ENCODE results near the gene ADCY5.

Gene ADCY5

GRCh38 chr3:123457841-123458240 lies 9.0 kb upstream of the ADCY5 start:
- DNase-seq, result no peak

DNA sequence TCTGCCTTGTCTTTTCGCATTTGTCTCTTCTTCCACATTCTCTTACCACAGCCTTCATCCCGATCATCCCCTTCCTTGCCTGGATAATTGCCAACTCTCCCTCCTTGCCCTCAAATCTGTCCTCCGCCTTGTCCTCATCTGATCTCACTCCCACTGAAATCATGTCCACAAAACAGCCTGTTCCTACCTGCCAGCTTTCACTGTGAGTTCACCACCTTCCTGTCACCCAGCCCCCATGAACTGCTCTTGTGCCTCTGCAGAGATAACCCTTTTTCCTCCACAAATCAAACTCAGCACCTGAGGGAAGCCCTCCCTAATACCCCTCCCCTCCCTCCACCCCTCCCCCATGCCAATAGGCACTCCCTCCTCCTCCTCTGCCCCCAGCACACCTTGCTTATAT lies 4.8 kb upstream of the ADCY5 start:
- DNase-seq, result no peak

- no peak for DNase-seq
Measured at GRCh38 chr3:123451186-123451585, 2.3 kb upstream of the ADCY5 start.

DNA sequence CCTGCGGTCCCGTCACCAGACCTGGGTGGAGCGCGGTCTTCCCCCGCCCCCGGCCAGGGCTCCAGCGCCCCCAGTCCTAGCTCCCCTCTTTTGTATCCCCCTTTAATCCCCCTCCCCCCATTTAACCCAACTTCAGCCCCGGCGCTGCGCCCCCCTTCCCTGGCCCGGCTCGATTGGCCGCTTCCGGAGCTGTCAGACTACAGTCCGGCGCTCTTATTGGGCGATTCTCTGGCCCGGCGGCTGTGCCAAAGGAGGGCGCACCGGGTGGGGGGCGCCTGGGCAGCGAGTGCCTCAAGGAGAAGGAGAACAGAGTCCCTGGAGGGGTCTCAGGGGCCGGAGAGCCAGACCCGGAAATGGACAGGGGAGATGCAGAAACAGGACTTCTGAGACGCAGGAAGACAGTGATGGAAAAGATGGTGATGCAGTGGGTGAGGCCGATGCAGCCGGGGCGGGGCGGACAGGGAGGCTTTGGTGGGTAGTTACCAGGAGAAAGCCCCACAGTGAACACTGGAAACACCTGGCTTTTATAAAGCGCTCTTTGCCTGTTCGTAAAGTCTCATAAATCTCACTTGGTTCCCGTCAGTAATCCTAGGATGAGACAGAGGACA lies 1.2 kb upstream of the ADCY5 start:
- DNase-seq, result no peak

DNA sequence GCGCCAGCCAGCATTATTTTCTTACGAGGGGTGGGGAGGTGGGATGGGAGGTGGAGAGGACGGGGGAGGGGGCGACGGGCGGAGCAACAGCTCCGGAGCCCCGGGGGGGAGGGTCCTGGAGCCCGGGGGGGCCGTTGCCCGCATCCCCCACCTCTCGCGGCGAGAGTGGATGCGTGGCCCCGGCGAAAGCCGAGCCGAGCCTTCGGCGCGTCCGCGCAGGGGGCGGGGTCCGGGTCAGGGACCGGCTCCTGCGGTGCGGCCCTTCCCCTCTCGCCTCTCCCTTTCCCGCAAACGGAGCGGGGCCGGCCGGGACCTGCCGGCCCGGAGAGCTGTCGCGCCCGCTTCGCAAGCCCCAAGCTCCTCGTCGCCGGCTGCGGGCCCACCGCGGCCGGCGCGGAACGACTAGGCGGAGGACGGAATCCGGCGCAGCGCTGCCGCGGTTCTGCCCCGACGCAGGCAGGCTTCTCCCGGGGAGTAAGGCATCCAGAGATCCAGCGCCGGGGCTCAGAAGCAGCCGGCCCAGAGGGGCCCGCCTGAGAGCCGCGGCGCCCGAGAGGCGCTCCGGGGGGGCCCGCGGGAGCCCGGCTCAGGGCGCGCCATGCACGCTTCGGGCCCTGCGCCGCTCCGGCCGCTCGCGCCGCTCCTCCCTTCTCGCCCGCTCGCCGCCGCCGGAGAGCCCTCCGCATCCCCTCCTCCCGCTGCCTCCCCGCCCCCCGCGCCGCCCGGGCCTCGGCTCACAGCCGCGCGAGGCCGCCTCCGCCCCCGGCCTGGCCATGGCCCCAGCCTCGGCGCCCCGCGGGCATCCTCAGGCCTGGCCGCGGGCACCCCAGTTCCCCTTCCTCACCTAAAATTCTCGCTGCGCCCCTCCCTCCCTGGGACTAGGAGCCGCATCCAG lies 459 bp upstream of the ADCY5 start:
- DNase-seq, result no peak

- peak in 1 of 2 donors; percentile 10 for DNase-seq
Measured at GRCh38 chr3:123447749-123448517, 957 bp downstream of the ADCY5 start.

DNA sequence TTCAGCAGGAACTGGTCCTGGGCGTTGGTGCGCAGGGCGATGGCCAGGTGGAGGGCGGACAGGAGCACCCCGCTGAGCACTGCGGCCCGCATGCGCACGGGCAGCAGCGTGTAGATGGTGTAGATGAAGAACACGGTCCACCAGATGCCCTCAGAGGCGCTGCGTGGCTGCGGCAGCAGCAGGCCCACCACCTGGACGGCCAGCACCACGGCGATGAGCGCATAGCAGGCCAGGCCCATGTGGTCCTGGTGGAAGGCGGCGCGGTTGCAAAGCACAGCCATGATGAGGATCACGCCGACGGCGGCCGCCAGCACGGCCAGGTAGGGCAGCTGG lies 1.5 kb downstream of the ADCY5 start:
- DNase-seq, result no peak

DNA sequence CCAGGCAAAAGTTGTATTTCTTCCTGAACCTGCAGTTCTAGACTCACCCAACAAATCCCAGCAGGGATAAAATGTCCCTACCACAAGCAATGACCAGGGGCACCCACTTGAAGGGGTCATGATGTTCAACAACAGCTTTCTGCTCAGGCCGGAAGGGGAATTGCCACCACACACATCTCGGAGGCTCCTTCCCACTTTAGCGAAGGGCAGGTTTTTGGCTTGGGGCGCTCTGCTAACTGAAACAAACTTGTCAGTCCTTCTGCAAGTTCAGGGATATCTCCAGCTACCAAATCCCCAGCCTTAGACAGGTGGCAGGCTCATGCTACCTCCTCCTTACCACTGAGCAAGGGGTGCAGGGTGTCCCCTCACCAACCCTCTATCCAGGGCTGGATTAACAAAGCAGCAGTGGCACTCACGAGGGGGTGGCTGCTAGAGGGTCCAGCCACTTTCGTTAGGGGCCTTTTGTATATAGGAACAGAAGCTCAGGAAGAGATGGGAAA lies 2.2 kb downstream of the ADCY5 start:
- no peak for DNase-seq

- DNase-seq, result no peak
Measured at GRCh38 chr3:123446210-123446609, 2.7 kb downstream of the ADCY5 start.

GRCh38 chr3:123445702-123446101 lies 3.2 kb downstream of the ADCY5 start:
- DNase-seq, result no peak

GRCh38 chr3:123444744-123445143 lies 4.1 kb downstream of the ADCY5 start:
- DNase-seq, result no peak

- no peak for DNase-seq
Measured at GRCh38 chr3:123444023-123444422, 4.9 kb downstream of the ADCY5 start.

DNA sequence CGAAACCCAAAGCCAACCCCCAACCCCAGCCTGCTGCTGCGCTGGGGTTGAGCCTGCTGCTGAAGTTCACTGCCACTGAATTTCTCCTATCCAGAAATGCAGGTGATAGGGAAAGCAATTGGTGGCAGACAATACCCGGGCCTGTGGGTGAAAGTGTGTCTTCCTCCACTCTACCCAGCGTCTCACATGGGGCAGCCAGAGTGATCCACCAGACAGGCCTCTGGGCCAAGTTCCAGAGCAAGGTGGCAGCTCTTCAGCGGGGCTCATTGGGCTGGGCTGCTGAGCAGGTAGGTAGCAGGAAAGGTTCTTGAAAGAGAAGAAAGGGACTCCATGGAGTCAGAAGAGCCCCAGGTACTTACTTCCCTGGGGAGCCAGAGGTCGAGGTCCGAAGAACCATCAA lies 6.0 kb downstream of the ADCY5 start:
- DNase-seq, result no peak

DNA sequence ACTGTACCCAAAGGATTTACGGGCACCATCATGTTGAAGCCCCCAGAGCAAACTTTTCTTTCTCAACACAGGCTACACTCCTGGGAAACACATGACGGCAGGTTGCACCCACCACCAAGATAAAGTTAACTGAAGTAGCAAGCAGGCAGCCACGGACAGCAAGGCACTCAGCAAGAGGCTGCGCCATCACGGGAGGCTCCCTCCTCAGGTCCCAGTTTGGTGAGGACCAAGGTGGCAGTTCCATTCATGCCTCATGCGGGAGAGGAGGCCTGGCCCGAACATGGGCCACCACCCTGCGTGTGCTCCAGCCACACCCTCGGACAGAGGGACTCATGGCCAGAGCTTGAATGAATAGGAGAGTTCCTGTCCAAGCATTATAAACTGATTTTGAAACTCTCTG lies 6.8 kb downstream of the ADCY5 start:
- DNase-seq, result no peak

DNA sequence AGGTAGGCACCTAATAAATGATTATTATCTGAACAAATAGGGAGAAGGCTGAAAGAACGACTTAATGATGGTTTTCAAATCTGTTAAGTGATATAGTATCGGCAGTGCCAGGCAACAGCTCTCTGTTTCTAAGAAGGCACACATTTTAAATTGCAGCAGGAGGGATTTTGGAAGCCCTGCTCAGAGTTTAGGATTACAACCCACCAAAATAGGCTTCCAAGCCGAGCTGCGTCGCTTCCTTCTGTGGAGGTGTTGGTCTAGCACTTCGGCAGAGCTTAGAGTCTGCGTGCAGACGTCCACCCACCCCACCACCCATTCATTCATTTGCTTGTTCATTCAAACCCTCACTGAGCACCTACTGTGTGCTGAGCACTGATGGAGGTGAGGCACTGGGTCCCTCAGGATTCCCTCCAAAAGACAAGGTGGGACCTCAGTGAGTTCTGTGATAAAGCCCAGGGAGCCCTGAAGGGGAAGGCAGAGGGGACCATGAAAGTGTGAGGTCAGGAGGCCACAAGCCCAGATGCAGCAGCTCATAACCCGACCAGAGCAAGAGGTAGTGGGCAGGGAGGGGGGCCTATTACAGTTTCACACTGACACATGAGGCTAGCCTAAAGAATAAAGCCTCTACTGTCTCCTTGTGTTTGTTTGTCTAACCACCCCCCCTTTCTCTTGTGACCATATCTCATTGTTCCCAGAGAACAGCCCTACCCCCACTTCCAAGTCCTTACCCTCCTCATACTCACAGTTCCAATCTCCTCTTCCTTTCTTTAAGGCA lies 8.9 kb downstream of the ADCY5 start:
- no peak for DNase-seq

- no peak for DNase-seq
Measured at GRCh38 chr3:123432832-123433523, 15.9 kb downstream of the ADCY5 start.

- no peak for DNase-seq
Measured at GRCh38 chr3:123431658-123432324, 17.1 kb downstream of the ADCY5 start.

DNA sequence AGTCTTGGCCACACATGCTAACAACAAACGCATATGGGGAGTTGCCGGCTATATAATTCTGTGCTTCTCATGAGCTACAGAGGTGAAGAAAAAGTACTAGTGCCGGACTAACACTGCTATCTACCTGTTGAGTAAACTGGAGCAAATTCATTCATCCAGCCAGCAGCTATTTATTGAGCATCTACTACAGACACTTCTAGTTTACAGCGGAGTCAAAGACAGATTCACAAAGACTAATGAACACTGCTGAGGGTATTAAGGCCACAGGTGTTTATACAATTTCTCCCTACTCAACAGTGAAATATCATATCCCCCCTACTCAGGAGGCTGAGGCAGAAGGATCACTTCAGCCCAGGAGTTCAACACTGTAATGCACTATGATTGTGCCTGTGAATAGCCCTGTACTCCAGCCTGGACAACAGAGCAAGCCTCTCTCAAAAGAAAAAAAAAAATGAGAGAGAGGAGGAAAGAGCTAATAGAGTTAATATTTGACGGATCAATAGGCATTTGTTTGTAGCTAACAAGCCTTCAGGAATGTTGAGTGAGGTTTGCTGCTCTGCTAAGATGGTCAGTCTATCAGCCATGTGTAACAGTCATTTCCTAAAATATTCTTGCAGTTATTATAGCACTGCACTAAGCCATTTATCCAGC lies 17.8 kb downstream of the ADCY5 start:
- no peak for DNase-seq

- no peak for DNase-seq
Measured at GRCh38 chr3:123430266-123430665, 18.6 kb downstream of the ADCY5 start.

DNA sequence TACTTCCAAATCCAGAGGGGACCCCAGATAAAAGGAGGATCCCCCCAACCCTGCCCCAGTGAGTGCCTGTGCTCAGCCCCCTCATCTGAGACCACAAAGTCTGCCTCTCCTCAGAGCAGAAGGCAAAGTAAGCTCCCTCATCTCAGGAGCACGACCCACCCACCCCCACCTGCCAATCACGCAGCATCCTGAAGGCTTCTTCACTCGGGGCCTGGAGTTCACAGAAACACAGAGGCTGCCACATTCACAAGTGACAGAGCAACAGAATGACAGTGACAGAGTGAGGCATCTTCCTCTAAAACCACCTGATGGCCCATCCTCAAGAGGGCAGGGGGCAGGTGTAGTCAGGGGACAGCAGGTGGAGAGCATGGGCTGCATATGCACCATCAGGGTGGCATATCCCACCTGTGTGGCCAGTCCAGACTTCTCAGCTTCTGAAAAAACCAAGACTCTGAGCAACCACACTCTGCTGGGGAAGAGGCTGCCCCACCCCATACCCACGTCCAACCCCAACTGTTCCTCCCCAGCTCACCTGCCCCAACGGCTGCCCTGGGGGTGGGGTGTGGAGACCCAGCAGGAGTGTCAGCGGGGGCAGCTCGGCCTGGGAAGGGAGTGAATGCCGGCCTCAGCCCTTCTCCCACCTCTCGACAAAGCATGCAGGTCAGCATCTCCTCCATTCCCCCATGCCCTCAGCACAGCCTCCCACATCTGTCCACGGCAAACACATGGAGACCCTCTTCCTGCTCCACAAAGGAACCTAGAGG lies 19.3 kb downstream of the ADCY5 start:
- no peak for DNase-seq
